HepG2 (cell line): Measurements from ENCODE around the gene FHIT. TPM values are rescaled to one million over a fixed set of nuclear protein-coding genes. Genes with fewer than 3 reads are reported as not detected.

ENCODE experiments used
- FOXJ3 ChIP-seq: sonication (generic); formaldehyde crosslinking; IDR thresholded peaks from 2 replicates; pipeline ENCODE4 v1.4.0; 2020; ENCODE audit warnings: missing genetic modification reagents, mild to moderate bottlenecking, borderline replicate concordance
- GATAD1 ChIP-seq: IDR thresholded peaks from 2 replicates; pipeline ENCODE4 v1.6.1; 2016; ENCODE audit warnings: missing genetic modification reagents, missing compliant biosample characterization
- HOXA7 ChIP-seq: sonication (generic); formaldehyde crosslinking; IDR thresholded peaks from 2 replicates; pipeline ENCODE4 v1.8.1; 2022; ENCODE audit warnings: mild to moderate bottlenecking, missing genetic modification reagents, moderate library complexity
- MAF1 ChIP-seq: sonication (generic); formaldehyde crosslinking; IDR thresholded peaks from 2 replicates; pipeline ENCODE4 v1.5.0; 2020; ENCODE audit warnings: missing genetic modification reagents, borderline replicate concordance
- NR2F6 ChIP-seq, 2 experiments: IDR thresholded peaks; 2 replicates each; pipeline ENCODE4 v1.6.1; 2016; ENCODE audit warnings: antibody characterized with exemption in 1 of 2, mild to moderate bottlenecking in 1 of 2
- SALL2 ChIP-seq: sonication (generic); formaldehyde crosslinking; IDR thresholded peaks from 2 replicates; pipeline ENCODE4 v1.8.1; 2023; ENCODE audit warnings: mild to moderate bottlenecking, missing genetic modification reagents, inconsistent platforms
- SIX4 ChIP-seq: sonication (generic); formaldehyde crosslinking; IDR thresholded peaks from 2 replicates; pipeline ENCODE4 v1.4.0; 2020; ENCODE audit warnings: missing genetic modification reagents
- WIZ ChIP-seq: sonication (generic); formaldehyde crosslinking; IDR thresholded peaks from 2 replicates; pipeline ENCODE4 v1.5.1; 2020; ENCODE audit warnings: mild to moderate bottlenecking, missing genetic modification reagents
- ZNF749 ChIP-seq: sonication (generic); formaldehyde crosslinking; IDR thresholded peaks from 2 replicates; pipeline ENCODE4 v1.8.0; 2022; ENCODE audit warnings: mild to moderate bottlenecking, missing genetic modification reagents, moderate library complexity, borderline replicate concordance
- ZSCAN9 ChIP-seq: IDR thresholded peaks from 2 replicates; pipeline ENCODE4 v1.6.1; 2016; ENCODE audit warnings: borderline replicate concordance
- ZZZ3 ChIP-seq: sonication (generic); formaldehyde crosslinking; IDR thresholded peaks from 2 replicates; pipeline ENCODE4 v1.4.0; 2020; ENCODE audit warnings: missing genetic modification reagents, mild to moderate bottlenecking, borderline replicate concordance
- polyA plus RNA-seq, 8 experiments: library from polyadenylated mRNA; depleted of rRNA in 3 of 8; stranded (reverse) in 7 of 8; unstranded in 1 of 8; fragments of >200 nt; fragmentation: Illumina TruSeq in 4 of 8; extraction: Trizol in 4 of 8; gene quantifications; 2 replicates each; pipeline versions ENCODE4 v1.2.1 to v1.2.3, GENCODE V29; 2011 to 2016; ENCODE audit warnings: low read depth in 4 of 8, missing spikeins in 1 of 8, mixed read lengths in 1 of 8; ENCODE audit not compliant: insufficient read depth in 1 of 8
- total RNA-seq, 5 experiments: library from RNA; depleted of rRNA; stranded (reverse); fragments of >200 nt; fragmentation: Illumina TruSeq; extraction: Trizol; gene quantifications; 2 replicates each; pipeline ENCODE4 v1.2.3, GENCODE V29; 2016; ENCODE audit warnings: low read depth in 1 of 5
- TF ChIP-seq, protein P1 (sequence below): sonication (generic); formaldehyde crosslinking; IDR thresholded peaks from 2 replicates; pipeline ENCODE4 v1.4.0; 2020; ENCODE audit warnings: missing genetic modification reagents, borderline replicate concordance
- TF ChIP-seq, protein P2 (sequence below): sonication (generic); formaldehyde crosslinking; IDR thresholded peaks from 2 replicates; pipeline ENCODE4 v1.5.0; 2020; ENCODE audit warnings: mild to moderate bottlenecking, missing genetic modification reagents, borderline replicate concordance
- TF ChIP-seq, protein P3 (sequence below): sonication (generic); formaldehyde crosslinking; conservative IDR thresholded peaks from 2 replicates; pipeline ENCODE4 v1.5.0; 2020; ENCODE audit warnings: missing genetic modification reagents

FHIT gene
- total and polyA plus RNA-seq, 2 of the 13 experiments (the other 11 are each of a cell fraction or from before 2014, with no cell fraction given): 4.0 to 4.6 TPM

- TF ChIP-seq, protein P1, sequence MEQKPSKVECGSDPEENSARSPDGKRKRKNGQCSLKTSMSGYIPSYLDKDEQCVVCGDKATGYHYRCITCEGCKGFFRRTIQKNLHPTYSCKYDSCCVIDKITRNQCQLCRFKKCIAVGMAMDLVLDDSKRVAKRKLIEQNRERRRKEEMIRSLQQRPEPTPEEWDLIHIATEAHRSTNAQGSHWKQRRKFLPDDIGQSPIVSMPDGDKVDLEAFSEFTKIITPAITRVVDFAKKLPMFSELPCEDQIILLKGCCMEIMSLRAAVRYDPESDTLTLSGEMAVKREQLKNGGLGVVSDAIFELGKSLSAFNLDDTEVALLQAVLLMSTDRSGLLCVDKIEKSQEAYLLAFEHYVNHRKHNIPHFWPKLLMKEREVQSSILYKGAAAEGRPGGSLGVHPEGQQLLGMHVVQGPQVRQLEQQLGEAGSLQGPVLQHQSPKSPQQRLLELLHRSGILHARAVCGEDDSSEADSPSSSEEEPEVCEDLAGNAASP (CRISPR knock-in tag): peak; percentile 81
- peak; percentile 28; the same call in 1 of the 2 replicates for TF ChIP-seq GATAD1 (CRISPR knock-in tag)
- TF ChIP-seq SALL2 (CRISPR knock-in tag): no peak
- TF ChIP-seq FOXJ3: peak; percentile 94
- TF ChIP-seq MAF1 (CRISPR knock-in tag): no peak
- TF ChIP-seq NR2F6 (IDR thresholded peaks at IDR 0.05): peak; percentile 75
- peak; percentile 56 for TF ChIP-seq NR2F6 (CRISPR knock-in tag; IDR thresholded peaks at IDR 0.05)
- TF ChIP-seq HOXA7: no peak
- no peak for TF ChIP-seq ZNF749 (CRISPR knock-in tag)
- TF ChIP-seq, protein P2, sequence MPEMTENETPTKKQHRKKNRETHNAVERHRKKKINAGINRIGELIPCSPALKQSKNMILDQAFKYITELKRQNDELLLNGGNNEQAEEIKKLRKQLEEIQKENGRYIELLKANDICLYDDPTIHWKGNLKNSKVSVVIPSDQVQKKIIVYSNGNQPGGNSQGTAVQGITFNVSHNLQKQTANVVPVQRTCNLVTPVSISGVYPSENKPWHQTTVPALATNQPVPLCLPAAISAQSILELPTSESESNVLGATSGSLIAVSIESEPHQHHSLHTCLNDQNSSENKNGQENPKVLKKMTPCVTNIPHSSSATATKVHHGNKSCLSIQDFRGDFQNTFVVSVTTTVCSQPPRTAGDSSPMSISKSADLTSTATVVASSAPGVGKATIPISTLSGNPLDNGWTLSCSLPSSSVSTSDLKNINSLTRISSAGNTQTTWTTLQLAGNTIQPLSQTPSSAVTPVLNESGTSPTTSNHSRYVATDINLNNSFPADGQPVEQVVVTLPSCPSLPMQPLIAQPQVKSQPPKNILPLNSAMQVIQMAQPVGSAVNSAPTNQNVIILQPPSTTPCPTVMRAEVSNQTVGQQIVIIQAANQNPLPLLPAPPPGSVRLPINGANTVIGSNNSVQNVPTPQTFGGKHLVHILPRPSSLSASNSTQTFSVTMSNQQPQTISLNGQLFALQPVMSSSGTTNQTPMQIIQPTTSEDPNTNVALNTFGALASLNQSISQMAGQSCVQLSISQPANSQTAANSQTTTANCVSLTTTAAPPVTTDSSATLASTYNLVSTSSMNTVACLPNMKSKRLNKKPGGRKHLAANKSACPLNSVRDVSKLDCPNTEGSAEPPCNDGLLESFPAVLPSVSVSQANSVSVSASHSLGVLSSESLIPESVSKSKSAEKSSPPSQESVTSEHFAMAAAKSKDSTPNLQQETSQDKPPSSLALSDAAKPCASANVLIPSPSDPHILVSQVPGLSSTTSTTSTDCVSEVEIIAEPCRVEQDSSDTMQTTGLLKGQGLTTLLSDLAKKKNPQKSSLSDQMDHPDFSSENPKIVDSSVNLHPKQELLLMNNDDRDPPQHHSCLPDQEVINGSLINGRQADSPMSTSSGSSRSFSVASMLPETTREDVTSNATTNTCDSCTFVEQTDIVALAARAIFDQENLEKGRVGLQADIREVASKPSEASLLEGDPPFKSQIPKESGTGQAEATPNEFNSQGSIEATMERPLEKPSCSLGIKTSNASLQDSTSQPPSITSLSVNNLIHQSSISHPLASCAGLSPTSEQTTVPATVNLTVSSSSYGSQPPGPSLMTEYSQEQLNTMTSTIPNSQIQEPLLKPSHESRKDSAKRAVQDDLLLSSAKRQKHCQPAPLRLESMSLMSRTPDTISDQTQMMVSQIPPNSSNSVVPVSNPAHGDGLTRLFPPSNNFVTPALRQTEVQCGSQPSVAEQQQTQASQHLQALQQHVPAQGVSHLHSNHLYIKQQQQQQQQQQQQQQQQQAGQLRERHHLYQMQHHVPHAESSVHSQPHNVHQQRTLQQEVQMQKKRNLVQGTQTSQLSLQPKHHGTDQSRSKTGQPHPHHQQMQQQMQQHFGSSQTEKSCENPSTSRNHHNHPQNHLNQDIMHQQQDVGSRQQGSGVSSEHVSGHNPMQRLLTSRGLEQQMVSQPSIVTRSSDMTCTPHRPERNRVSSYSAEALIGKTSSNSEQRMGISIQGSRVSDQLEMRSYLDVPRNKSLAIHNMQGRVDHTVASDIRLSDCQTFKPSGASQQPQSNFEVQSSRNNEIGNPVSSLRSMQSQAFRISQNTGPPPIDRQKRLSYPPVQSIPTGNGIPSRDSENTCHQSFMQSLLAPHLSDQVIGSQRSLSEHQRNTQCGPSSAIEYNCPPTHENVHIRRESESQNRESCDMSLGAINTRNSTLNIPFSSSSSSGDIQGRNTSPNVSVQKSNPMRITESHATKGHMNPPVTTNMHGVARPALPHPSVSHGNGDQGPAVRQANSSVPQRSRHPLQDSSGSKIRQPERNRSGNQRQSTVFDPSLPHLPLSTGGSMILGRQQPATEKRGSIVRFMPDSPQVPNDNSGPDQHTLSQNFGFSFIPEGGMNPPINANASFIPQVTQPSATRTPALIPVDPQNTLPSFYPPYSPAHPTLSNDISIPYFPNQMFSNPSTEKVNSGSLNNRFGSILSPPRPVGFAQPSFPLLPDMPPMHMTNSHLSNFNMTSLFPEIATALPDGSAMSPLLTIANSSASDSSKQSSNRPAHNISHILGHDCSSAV (CRISPR knock-in tag): no peak
- no peak for TF ChIP-seq ZSCAN9 (CRISPR knock-in tag)
- TF ChIP-seq, protein P3, sequence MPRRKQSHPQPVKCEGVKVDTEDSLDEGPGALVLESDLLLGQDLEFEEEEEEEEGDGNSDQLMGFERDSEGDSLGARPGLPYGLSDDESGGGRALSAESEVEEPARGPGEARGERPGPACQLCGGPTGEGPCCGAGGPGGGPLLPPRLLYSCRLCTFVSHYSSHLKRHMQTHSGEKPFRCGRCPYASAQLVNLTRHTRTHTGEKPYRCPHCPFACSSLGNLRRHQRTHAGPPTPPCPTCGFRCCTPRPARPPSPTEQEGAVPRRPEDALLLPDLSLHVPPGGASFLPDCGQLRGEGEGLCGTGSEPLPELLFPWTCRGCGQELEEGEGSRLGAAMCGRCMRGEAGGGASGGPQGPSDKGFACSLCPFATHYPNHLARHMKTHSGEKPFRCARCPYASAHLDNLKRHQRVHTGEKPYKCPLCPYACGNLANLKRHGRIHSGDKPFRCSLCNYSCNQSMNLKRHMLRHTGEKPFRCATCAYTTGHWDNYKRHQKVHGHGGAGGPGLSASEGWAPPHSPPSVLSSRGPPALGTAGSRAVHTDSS: no peak
- TF ChIP-seq WIZ (CRISPR knock-in tag): no peak
- no peak for TF ChIP-seq ZZZ3 (CRISPR knock-in tag)
- TF ChIP-seq SIX4 (CRISPR knock-in tag): peak; percentile 23; the same call in 1 of the 2 replicates
Observed at GRCh38 chr3:60967141-60967540, 284.1 kb downstream of the FHIT start (continued).
